ENCODE measurements around the gene VEGFA. TPM values are rescaled to one million over a fixed set of nuclear protein-coding genes. Genes with fewer than 3 reads are reported as not detected.

VEGFA gene
- total RNA-seq, 2 experiments from 2014 or later, result 93.7 to 104 TPM

DNA sequence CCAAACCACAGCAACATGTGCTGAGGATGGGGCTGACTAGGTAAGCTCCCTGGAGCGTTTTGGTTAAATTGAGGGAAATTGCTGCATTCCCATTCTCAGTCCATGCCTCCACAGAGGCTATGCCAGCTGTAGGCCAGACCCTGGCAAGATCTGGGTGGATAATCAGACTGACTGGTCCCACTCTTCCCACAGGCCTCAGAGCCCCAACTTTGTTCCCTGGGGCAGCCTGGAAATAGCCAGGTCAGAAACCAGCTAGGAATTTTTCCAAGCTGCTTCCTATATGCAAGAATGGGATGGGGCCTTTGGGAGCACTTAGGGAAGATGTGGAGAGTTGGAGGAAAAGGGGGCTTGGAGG lies 1.5 kb upstream of the VEGFA start:
- no peak overlapping the region for H3K27ac Mint-ChIP-seq
- peaks cover 18% of the 10 kb centered on the region for H3K4me1 Mint-ChIP-seq (ENCODE audit: low read depth)
- ATAC-seq (no peak), DNase-seq (no peak)
- H3K27me3 Mint-ChIP-seq, result peaks cover 2% of the 10 kb centered on the region
- no peak for TF ChIP-seq CTCF (IDR thresholded peaks at IDR 0.05)
- no peak overlapping the region for H3K4me3 Mint-ChIP-seq
- ChIA-PET CTCF (interaction anchor here (0.7 to 4.5 kb wide), 23 partner anchors 9 to 311 kb away, joined by 3 to 81 read pairs (median 7); partner anchors contain the start of genes GTPBP2 and MRPS18A), POLR2A (interaction anchor here (2.4 to 4.5 kb wide), 3 partner anchors 44 to 305 kb away, joined by 13 to 26 read pairs (median 13); no protein-coding TSS in a partner anchor)
- H3K36me3 Mint-ChIP-seq (ENCODE audit: low read depth), result peaks cover 19% of the 10 kb centered on the region
- intact Hi-C loops (cut with micrococcal nuclease), result loop anchor here (2.0 kb wide), 1 partner anchor 306 kb away; no protein-coding TSS in a partner anchor
- no peaks in the 10 kb centered on the region for H3K9me3 Mint-ChIP-seq

DNA sequence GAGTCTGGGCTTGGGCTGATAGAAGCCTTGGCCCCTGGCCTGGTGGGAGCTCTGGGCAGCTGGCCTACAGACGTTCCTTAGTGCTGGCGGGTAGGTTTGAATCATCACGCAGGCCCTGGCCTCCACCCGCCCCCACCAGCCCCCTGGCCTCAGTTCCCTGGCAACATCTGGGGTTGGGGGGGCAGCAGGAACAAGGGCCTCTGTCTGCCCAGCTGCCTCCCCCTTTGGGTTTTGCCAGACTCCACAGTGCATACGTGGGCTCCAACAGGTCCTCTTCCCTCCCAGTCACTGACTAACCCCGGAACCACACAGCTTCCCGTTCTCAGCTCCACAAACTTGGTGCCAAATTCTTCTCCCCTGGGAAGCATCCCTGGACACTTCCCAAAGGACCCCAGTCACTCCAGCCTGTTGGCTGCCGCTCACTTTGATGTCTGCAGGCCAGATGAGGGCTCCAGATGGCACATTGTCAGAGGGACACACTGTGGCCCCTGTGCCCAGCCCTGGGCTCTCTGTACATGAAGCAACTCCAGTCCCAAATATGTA lies 957 bp upstream of the VEGFA start:
- H3K36me3 Mint-ChIP-seq (ENCODE audit: low read depth), result peaks cover 22% of the 10 kb centered on the region
- peak; percentile 0 for ATAC-seq
- CTCF ChIA-PET, result interaction anchor here (0.6 to 4.5 kb wide), 41 partner anchors 9 to 536 kb away, joined by 3 to 81 read pairs (median 5); partner anchors contain the start of genes GTPBP2 and MRPS18A
- intact Hi-C loops (cut with micrococcal nuclease), result loop anchor here (2.0 kb wide), 1 partner anchor 306 kb away; no protein-coding TSS in a partner anchor
- peaks cover 2% of the 10 kb centered on the region for H3K27me3 Mint-ChIP-seq
- H3K4me3 Mint-ChIP-seq, result peak overlapping the region; percentile 97
- DNase-seq, result no peak
- TF ChIP-seq CTCF (IDR thresholded peaks at IDR 0.05), result no peak
- H3K4me1 Mint-ChIP-seq (ENCODE audit: low read depth), result peaks cover 18% of the 10 kb centered on the region
- no peaks in the 10 kb centered on the region for H3K9me3 Mint-ChIP-seq
- POLR2A ChIA-PET, result interaction anchor here (0.6 to 4.5 kb wide), 14 partner anchors 12 to 452 kb away, joined by 3 to 26 read pairs (median 3); no protein-coding TSS in a partner anchor
- peak overlapping the region; percentile 93 for H3K27ac Mint-ChIP-seq

GRCh38 chr6:43770372-43771209 lies 580 bp downstream of the VEGFA start:
- Mint-ChIP-seq H3K36me3 (ENCODE audit: low read depth) (peaks cover 37% of the 10 kb centered on the region), H3K4me1 (ENCODE audit: low read depth) (peaks cover 33% of the 10 kb centered on the region), H3K27ac (peak overlapping the region; percentile 93), H3K9me3 (no peaks in the 10 kb centered on the region), H3K27me3 (peaks cover 2% of the 10 kb centered on the region), H3K4me3 (peak overlapping the region; percentile 97)
- intact Hi-C loops (cut with micrococcal nuclease), result loop anchor here (5.0 kb wide), 1 partner anchor 48 kb away; no protein-coding TSS in a partner anchor
- DNase-seq (peak; percentile 63), ATAC-seq (peak; percentile 11)
- no peak for TF ChIP-seq CTCF (IDR thresholded peaks at IDR 0.05)
- CTCF ChIA-PET, result interaction anchor here (0.8 to 4.5 kb wide), 31 partner anchors 11 to 535 kb away, joined by 3 to 81 read pairs (median 7); partner anchors contain the start of genes GTPBP2 and MRPS18A
- POLR2A ChIA-PET, result interaction anchor here (0.6 to 4.5 kb wide), 23 partner anchors 9 to 477 kb away, joined by 3 to 26 read pairs (median 3); partner anchors contain the start of genes GTPBP2, HSP90AB1 and MRPS18A

GRCh38 chr6:43771210-43771857 lies 1.3 kb downstream of the VEGFA start:
- ATAC-seq (peak; percentile 20), DNase-seq (peak; percentile 82)
- Mint-ChIP-seq H3K27me3 (peaks cover 2% of the 10 kb centered on the region), H3K9me3 (no peaks in the 10 kb centered on the region), H3K36me3 (ENCODE audit: low read depth) (peaks cover 43% of the 10 kb centered on the region), H3K4me1 (ENCODE audit: low read depth) (peaks cover 40% of the 10 kb centered on the region), H3K4me3 (peak overlapping the region; percentile 97), H3K27ac (peak overlapping the region; percentile 73)
- intact Hi-C loops (cut with micrococcal nuclease), result loop anchor here (5.0 kb wide), 1 partner anchor 49 kb away; no protein-coding TSS in a partner anchor
- ChIA-PET CTCF (interaction anchor here (1.2 to 4.5 kb wide), 10 partner anchors 11 to 308 kb away, joined by 3 to 81 read pairs (median 22); no protein-coding TSS in a partner anchor), POLR2A (interaction anchor here (0.8 to 4.5 kb wide), 8 partner anchors 10 to 476 kb away, joined by 3 to 26 read pairs (median 6); partner anchors contain the start of genes GTPBP2, HSP90AB1 and MRPS18A)
- no peak for TF ChIP-seq CTCF (IDR thresholded peaks at IDR 0.05)
